Activated T-helper 1 cell treated with anti-CD3 and anti-CD28 coated beads, Interleukin-2, amount 50 U/mL, for 16 hours (primary cell): ENCODE measurements around the gene CTNNA1.
"Not testable (repeated sequence)": the region's sequence is repeated elsewhere in the genome, so short reads cannot be mapped to it uniquely, and the experiment has no call there.

Experiments
- DNase-seq, 2 donors: peaks; one replicate each; pipeline ENCODE4 v3.0.0-alpha.2; 2020; ENCODE audit warnings: low read depth in 1 of 2, low spot score in 1 of 2

The CTNNA1 gene, protein sequence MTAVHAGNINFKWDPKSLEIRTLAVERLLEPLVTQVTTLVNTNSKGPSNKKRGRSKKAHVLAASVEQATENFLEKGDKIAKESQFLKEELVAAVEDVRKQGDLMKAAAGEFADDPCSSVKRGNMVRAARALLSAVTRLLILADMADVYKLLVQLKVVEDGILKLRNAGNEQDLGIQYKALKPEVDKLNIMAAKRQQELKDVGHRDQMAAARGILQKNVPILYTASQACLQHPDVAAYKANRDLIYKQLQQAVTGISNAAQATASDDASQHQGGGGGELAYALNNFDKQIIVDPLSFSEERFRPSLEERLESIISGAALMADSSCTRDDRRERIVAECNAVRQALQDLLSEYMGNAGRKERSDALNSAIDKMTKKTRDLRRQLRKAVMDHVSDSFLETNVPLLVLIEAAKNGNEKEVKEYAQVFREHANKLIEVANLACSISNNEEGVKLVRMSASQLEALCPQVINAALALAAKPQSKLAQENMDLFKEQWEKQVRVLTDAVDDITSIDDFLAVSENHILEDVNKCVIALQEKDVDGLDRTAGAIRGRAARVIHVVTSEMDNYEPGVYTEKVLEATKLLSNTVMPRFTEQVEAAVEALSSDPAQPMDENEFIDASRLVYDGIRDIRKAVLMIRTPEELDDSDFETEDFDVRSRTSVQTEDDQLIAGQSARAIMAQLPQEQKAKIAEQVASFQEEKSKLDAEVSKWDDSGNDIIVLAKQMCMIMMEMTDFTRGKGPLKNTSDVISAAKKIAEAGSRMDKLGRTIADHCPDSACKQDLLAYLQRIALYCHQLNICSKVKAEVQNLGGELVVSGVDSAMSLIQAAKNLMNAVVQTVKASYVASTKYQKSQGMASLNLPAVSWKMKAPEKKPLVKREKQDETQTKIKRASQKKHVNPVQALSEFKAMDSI

DNA sequence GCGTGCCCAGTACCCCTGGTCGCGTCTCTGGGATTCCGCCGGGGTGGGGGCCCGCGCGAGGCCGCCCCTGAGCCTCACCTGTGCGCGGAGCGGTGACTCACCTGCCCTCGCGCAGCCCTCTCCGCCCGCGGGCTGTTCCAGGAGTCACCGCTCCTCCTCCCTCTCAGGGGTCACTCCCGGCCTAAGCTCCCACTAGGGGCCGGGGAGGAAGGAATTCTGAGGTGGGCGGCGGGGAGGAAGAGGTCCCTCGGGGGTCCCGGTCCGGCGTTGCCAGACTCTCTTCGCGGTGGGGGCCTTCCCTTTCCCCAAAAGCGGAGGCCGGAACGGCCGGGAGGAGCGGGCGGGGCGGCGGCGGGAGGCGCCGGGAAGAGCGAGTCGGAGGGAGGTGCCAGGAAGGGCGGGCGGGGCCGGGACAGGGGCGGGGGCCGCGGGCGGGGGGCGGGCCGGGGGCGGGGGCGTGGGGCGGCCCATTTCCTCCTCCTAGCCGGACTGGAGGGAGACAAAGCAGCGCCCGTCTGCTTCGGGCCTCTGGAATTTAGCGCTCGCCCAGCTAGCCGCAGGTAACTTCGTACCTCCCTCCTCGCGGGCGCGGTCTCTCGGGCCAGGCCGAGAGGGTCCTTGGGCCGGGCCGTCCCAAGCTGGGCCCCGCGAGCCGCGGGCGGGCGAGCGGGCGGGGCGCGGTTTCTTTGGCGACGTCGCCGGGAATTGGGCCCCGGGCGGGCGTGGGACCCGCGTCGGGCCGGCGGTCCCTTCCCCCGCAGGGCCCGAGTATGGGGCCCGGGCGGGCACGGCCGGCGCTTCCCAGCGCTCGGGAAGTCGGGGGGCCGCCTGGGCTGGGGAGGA, at the start of gene CTNNA1:
Gene CTNNA1 (plus strand): TSS at position 475 of the 843 bp plus-strand sequence. CDS start 28,500 bp downstream, outside the sequence.
- peak; percentile 28 to 30 for DNase-seq

DNA sequence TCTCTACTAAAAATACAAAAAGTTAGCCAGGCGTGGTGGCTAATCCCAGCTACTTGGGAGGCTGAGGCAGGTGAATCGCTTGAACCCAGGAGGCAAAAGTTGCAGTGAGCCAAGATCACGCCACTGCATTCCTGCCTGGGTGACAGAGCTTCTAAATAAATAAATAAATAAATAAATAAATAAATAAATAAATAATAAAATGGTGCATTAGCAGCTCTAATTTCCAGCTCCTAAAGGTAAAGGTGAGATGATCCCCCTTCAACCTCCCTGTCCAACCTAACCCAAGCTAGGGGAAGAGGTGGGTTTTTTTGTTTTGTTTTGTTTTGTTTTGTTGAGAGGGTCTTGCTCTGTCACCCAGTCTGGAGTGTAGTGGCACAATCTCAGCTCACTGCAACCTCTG, 49.4 kb upstream of the CTNNA1 start:
- DNase-seq: not testable (repeated sequence)

DNA sequence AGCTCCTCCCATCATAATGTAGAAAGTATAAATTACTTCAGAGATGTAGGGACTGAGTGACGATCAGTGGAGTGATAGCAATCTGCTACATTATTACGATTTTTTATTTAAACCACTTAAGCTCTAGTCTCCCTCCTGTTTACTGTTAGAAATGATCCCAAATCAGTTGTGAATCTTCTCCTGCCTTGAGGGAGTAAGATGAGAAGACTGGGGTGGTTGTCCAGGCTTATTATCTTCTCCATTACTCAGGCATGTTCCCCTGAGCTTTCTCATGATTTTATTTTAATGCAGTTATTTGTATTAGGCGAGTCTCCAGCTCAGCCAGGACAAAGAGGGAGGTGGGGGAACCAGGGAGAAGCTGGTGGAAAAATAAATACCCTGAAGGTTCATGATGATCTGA, 48.2 kb upstream of the CTNNA1 start:
- no peak for DNase-seq

DNA sequence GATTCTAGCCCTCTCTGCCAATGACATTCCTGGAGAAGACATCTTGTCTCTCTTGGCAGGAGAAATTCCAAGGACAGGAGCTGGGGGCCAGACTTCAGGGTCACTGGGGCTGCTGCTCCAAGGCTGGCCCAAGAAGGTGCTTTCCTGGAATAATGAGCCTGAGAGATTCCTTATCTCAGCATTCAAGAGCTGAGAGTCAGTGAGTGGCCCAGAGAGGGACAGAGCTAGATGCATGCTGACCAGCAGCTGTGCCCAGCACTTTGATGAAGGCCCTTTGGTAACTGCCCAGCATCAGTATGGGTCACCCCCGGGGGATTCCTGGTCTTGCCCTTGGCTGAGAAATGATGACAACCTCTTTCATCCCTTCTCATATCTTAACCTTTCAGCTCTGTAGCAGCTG, 47.7 kb upstream of the CTNNA1 start:
- no peak for DNase-seq

DNA sequence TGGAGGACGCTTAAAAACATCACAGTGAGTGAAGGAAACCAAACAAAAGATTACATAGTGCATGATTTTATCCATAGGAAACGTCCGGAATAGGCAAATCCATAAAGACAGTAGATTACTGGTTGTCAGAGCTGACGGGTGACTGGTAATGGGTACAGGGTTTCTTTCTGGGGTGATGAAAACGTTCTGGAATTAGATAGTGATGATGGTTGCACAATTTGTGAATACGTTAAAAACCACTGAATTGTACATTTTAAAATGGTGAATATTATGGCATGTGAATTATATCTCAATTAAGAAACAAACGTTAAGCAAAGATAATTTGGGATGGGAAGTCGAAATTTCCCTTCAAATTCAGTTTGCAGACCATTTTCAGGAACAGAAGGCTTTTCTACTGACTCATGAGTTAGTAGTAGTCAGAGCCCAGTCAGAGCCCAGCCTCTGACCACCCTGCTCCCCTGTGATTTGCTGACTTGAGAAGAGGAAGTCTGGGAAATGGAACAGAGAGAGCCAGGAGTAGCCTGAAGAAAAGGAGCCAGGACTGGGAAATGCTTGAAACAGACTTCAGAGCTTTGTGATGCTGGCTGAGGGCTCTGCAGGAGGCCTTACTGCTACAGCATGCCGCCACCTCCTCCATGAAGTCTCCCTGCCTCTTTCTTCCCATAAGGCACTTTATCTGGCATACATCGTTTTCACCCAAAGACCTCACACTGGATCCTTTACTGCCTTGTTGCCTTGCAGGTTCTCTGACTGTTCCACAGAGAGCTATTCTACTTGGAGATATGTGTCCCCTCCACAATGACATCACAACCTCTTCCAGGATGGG, 46.4 kb upstream of the CTNNA1 start:
- no peak for DNase-seq

DNA sequence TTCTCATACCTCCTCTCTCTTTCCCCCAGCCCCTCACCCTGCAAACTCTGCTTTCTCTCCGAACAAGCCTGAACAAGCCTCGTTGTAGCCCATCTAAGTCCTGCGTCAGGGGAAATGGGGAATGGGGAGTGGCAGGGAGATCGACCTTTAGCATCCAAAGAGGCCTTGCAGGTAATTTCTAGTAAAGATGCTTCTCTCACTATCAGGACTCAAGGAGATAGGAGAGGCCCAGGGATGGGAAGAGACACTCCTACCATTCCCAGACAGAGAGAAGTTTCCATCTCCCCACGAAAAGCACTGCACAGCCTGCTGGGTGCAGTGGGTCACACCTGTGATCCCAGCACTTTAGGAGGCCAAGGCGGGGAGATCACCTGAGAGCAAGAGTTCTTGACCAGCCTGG, 44.4 kb upstream of the CTNNA1 start:
- DNase-seq: no peak

DNA sequence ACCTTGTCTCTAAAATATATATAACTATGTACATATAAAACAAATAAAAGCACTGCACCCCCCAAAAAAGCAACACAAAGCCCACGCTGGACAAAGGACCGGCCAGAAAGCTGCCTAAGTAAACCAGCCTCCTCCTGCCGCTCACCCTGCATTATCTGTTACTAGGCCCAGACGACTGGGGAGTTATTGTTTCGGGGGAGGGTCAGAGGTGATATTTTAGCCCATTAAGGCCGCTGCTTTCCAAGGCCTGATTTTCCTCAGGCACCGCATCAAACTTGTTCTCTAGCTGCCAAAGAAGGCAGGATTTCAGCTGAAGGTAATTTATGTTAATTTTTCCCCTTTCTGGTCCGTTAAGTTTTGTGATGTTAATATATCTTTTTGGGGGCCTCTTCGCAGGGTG, 44.0 kb upstream of the CTNNA1 start:
- no peak for DNase-seq

DNA sequence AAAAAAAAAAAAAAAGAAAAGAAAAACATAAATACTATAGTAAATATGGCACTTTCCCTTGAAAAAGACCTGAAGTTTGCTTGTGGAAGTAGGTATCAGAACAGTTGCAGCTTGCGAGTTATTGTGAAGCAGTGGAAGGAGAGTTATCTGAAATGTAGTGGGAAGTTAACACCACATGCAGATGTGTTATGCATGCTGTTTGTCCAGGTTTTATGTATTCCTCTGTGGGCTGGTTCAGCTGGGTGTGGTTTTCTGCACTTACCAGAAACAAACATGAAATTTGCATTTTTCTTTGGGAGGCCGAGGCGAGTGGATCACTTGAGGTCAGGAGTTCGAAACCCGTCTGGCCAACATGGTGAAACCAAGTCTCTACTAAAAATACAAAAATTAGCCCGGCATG, 42.1 kb upstream of the CTNNA1 start:
- DNase-seq: no peak

DNA sequence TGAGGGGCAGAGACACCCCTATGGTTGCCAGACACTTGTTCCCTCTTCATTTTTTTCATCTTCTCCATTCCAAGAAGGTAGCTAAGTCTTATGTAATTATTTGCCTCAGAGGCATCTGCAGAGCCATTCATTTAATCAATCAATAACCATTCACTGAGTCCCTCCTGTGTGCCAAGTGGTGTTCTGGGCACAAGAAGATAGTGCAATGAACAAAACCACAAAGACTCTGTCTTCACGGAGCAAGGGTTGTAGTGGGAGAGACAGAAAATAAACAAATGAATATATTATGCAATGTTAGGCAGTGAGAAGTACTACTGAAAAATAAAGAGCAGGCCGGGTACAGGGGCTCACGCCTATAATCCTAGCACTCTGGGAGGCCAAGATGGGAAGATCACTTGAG, 41.4 kb upstream of the CTNNA1 start:
- no peak for DNase-seq

DNA sequence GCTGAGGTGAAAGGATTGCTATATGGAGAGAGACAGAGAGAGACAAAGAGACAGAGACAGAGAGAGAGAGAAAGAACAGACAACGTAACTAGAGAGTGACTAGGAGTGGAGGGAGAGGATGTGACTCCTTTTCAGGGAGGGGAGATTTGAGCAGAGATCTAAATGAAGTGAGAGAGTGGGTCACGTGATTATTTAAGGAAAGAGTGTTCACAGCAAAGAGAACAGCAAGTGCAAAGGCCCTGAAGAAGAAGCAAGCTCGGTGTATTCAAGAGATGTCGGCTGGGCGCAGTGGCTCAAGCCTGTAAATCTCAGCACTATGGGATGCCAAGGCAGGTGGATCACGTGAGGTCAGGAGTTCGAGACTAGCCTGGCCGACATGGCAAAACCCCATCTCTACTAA, 40.9 kb upstream of the CTNNA1 start:
- no peak for DNase-seq

DNA sequence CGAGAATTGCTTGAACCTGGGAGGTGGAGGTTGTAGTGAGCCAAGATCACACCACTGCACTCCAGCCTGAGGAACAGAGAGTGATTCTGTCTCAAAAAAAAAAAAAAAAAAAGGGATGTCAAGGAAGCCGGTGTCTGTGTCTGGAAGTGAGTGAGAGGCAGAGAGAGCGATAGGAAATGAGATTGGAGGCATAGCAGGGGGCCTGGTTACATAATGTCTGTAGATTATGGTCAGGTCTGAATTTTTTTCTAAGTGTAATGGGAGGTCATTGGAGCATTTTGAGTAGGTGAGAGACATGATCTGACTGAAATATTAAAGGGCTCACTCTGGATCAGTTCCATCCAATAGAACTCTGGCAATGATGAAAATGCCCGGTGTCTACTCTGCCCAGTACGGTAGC, 40.4 kb upstream of the CTNNA1 start:
- DNase-seq: no peak

DNA sequence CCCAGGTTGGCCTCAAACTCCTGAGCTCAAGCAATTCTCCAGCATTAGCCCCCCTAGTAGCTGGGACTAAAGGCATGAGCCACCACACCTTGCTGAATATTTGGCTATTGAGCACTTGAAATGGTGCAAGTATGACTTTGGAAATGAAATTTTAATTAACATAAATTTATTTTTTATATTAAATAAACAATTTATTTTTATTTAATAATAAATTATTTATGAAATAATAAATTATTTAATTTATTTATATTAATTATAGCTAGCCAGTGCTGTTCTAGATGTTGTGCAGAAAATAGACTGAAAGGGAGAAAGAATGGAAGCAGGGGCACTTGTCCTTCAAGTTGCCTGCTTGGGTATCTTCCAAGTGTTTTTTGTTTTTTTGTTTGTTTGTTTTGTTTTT, 40.0 kb upstream of the CTNNA1 start:
- DNase-seq: no peak

DNA sequence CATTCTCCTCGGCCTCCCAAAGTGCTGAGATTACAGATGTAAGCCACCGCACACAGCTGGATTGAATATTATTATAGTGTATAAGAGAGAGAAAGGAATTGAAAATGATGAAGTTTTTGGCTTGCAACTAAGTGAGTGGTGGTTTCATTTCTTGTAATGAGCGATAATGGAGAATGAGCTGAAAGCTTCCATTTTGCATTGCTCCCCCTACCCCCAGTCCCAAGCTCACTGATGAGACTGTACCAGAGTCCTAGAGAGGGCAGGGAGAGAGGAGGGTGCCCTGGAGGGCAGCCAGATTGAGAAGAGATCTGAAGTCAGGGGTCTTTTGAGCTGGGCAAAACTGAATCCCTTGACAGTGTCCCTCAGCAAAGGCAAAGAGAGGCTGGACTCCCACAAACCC, 38.5 kb upstream of the CTNNA1 start:
- no peak for DNase-seq

DNA sequence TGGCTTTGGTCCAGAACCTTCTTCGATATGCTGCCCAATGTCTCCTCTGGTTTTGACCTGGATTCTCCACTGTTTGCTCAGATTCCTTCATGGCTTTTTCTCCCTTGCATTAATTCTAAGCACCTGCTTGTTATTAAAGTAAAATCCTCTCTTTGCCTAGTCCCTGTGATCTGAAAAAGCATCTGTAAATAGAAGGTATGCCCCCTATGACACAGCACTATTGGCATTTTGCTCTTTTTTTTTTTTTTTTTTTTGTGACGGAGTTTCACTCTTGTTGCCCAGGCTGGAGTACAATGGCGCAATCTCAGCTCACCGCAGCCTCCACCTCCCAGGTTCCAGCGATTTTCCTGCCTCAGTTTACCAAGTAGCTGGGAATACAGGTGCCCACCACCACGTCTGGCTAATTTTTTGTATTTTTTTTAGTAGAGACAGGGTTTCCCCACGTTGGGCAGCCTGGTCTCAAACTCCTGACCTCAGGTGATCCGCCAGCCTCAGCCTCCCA, 37.2 kb upstream of the CTNNA1 start:
- DNase-seq: not testable (repeated sequence)

DNA sequence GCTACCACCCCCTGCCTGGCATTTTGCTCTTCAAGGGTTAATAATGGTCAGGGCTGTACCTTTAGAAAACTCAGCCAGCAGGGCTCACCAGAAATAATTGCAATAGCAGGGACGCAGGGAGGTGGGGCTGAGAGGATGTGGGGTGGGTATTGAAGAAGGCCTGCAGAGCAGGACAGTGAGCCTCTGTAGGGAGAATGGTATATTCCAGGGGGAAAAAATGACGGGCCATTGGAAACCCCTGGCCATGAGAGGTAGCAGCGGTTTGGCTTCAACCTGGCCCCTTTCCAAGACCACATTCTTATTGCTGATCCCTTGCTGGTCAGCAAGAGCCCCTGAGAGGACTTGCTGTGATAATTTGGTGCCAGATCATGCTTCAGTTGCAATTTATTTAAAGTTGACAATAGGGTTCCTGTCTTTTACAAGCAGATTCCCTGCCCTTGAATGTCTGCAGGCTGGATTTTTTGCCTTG, 36.7 kb upstream of the CTNNA1 start:
- DNase-seq: no peak

DNA sequence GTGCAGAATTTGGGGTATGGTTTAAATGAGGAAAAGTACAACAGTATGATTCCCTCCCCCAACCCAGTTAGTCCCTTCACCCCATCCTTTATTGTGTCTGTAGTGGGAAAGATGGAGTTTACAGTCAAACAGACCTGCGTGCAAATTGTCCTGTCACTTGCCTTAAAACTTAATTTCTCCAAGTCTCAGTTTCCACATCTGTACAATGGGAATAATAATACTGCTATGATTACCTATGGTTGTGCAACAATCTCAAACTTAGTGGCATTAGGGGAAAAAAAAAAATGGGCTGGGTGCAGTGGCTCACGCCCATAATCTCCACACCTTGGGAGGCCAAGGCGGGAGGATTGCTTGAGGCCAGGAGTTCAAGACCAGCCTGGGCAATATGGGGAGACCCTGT, 35.8 kb upstream of the CTNNA1 start:
- no peak for DNase-seq

DNA sequence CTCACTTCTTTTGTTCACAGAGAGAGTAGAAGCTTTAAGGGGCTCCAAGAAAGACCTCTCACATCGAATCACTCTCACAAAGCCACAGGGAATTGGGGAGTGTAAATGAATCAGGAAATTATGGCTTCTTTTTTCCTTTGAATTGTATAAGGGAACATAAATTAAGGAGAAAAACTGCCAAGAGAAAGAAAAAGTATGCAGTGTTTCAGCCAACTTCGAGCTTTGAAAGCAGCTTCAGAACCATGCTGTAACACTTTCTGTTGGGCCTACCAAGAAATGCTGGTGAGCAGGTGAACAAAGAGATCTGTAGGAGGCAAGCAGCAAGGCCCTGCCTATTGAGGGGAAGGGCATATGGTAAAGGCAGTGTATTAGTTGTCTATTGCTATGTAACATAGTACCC, 33.4 kb upstream of the CTNNA1 start:
- DNase-seq: no peak

DNA sequence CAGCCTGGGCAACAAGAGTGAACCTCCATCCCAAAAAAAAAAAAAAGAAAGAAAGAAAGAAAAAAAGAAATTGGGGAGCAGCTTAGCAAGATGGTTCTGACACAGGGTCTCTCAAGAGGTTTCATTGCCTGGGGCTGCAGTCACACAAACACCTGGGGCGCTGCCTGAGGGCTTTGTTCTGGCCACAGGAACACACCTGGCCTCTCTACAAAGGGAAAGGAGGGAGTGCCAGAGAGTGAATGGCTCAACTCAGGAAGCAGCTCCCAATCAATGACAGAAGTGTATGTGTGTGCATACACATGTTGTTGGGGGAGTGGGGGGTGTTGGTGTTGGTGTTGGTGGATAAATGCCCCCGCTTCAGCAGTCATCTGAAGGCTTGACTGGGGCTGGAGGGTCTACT, 32.4 kb upstream of the CTNNA1 start:
- DNase-seq: no peak

DNA sequence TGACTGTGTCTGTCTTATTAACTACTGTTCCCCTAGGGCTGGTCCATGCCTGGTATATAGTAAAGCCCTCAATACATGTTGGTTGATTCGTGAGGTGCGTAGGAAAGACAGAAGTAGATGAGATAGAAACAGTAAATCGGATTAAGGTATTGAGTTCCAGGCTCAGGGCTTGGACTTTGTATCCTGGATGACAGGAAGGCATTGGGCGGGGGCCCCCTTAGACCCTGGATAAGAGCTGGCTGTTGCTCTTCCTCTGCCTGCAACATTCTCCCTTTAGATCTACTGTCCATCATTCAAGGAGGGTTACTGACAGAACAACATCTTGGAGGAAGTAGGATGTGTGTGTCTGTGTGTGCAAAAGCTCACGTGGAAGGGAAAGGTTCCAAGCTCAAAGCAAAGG, 31.2 kb upstream of the CTNNA1 start:
- no peak for DNase-seq

DNA sequence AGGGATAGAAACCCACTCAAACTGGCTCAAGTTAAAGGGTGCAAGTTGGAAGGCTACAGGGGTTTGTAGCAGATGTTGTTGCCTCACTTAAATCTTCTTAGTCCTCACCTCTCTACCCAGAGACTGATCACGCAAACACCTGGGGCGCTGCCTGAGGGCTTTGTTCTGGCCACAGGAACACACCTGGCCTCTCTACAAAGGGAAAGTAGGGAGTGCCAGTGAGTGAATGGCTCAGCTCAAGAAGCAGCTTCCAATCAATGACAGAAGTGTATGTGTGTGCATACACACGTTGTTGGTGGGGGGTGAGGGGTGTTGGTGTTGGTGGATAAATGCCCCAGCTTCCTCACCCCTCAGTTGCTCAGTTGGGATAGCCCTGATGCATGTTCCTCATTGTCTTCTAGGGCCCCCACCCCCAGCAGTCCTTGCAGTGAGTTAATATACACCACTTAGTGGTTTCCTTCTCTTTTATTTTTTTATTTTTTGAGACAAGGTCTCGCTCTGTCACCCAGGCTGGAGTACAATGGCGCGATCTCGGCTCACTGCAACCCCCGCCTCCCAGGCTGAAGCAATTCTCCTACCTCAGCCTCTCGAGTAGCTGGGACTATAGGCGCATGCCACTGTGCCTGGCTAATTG, 30.6 kb upstream of the CTNNA1 start:
- DNase-seq: no peak
